ENCODE measurements around the gene ITGB7. TPM values are rescaled to one million over a fixed set of nuclear protein-coding genes. Genes with fewer than 3 reads are reported as not detected.
A peak's percentile ranks its signal among the peaks of the same experiment; 100 is the strongest.

The ITGB7 gene
- total and polyA plus RNA-seq, 9 of the 15 experiments (the other 6 are each of a cell fraction or from before 2014, with no cell fraction given), result 0.06 to 2.0 (median 0.67) TPM

GRCh38 chr12:53252349-53252916 lies 45.4 kb upstream of the ITGB7 start (continued):
- no peak for TF ChIP-seq RAD21 (CRISPR knock-in tag; conservative IDR thresholded peaks at IDR 0.05 in 1 of 2, IDR thresholded peaks at IDR 0.05 in 1 of 2)
- peak in 1 of 2 experiments; percentile 6; a peak in 1 of 4 replicates for TF ChIP-seq FOXK2 (conservative IDR thresholded peaks at IDR 0.05 in 1 of 2, IDR thresholded peaks at IDR 0.05 in 1 of 2; ENCODE audit: low read depth in 2 of 2)
- no peak for TF ChIP-seq MYNN (IDR thresholded peaks at IDR 0.05)
- TF ChIP-seq MYNN (CRISPR knock-in tag; IDR thresholded peaks at IDR 0.05), result no peak
- no peak for TF ChIP-seq ZNF780A (CRISPR knock-in tag; IDR thresholded peaks at IDR 0.05)
- TF ChIP-seq HDAC3 (IDR thresholded peaks at IDR 0.05; ENCODE audit: borderline replicate concordance, partially characterized antibody), result no peak

DNA sequence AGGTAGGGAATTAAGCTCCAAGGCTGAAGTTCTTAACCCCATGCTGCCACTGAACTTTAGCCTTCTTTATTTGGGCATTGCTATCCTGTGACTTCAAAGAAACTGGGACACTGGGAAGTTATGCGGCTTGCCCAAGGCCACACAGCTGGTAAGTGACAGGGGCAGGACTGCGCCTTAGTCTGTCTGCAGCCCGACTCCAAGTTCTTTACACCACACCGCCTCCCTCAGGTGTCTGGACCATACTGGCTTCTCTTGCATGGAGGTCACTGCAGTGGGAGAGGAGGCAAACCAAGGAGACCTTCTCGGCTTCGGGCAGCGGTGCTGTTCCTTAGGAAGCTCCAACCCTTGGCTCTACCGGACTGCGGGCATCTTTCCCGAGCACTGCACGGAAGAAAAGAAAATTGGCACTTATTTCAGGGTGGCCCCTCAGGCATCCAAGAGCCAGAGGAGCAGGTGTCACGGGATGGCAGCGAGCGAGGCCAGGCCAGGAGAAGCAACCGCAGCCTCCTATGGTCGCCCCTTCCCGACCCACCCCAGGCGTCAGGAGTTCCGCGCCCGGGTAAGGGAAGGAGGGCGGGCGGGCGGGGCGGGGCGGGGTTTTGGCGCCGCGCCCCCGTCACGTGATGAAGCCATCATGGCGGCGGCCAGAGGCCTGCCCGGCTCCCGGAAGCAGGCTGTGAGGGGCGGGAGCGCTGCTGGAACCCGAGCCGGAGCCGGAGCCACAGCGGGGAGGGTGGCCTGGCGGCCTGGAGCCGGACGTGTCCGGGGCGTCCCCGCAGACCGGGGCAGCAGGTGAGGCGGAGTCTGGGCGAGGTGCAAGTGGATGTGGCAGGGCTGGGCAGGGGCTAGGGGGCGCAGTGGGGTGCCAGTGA lies 44.7 kb upstream of the ITGB7 start:
- in situ Hi-C loops (cut with MboI) (no loop called here), intact Hi-C loops (cut with micrococcal nuclease) (loop anchor here (1.0 kb wide), 3 partner anchors 30 to 38 kb away; no protein-coding TSS in a partner anchor)
- H3K4me1 ChIP-seq (replicated peaks in 1 of 2; ENCODE audit: control insufficient read depth in 2 of 2, insufficient read depth in 2 of 2, low read length in 2 of 2), result peaks cover 23 to 29% of the 10 kb centered on the region in 2 experiments; a peak in 4 of 5 replicates
- H3K27me3 ChIP-seq (ENCODE audit: control insufficient read depth in 2 of 2, insufficient read depth in 2 of 2, low read length in 2 of 2), result no peaks in the 10 kb centered on the region
- DNase-seq (ENCODE audit: extremely low read depth in 1 of 4, low spot score in 3 of 4) (peak; percentile 85 to 94 (median 94)), ATAC-seq (peak; percentile 91), FAIRE-seq (peak; percentile 85)
- peak overlapping the region; percentile 87 for H2AFZ ChIP-seq (ENCODE audit: low read depth, low read length)
- H3K9me3 ChIP-seq (replicated peaks; ENCODE audit: control insufficient read depth, insufficient read depth, low read depth, low read length), result no peaks in the 10 kb centered on the region
- peaks cover 19% of the 10 kb centered on the region; the same call in 2 of the 3 replicates for H3K36me3 ChIP-seq (ENCODE audit: control insufficient read depth, insufficient read depth, low read length)
- peak overlapping the region; percentile 96 for H3K4me3 ChIP-seq
- peak overlapping the region; percentile 97 for H3K4me2 ChIP-seq (ENCODE audit: insufficient read depth, low read length)
- 0% methylated on average over 24 of the region's 51 CpGs for WGBS (ENCODE audit: insufficient coverage, low coverage, missing lambda C conversion rate)
- H3K79me2 ChIP-seq (ENCODE audit: control insufficient read depth, insufficient read depth, low read length), result peaks cover 27% of the 10 kb centered on the region
- H3K27ac ChIP-seq (ENCODE audit: extremely low read depth, low read depth, low read length), result peak overlapping the region; percentile 71
- POLR2A ChIA-PET, result interaction anchor here (0.7 to 3.0 kb wide), 7 partner anchors 9 to 60 kb away, joined by 3 to 9 read pairs (median 3); partner anchors contain the start of gene ESPL1
- H3K9me1 ChIP-seq (ENCODE audit: control insufficient read depth, insufficient read depth, low read length), result no peaks in the 10 kb centered on the region
- CTCF ChIA-PET (ENCODE audit: low intra/inter-chr PET ratio), result interaction anchor here (1.7 kb wide), 1 partner anchor 38 kb away, joined by 10 read pairs; no protein-coding TSS in a partner anchor
- H3K9ac ChIP-seq (ENCODE audit: insufficient read depth in 1 of 2, low read depth in 2 of 2, low read length in 2 of 2), result peak overlapping the region; percentile 81 to 98
- TSS peak; percentile 94 for BruUV-seq (replicated peaks)
- no peaks in the 10 kb centered on the region for H4K20me1 ChIP-seq (replicated peaks; ENCODE audit: control insufficient read depth, insufficient read depth, low read length)
- TF ChIP-seq TCF3 (CRISPR knock-in tag; IDR thresholded peaks at IDR 0.05) (no peak), ELF2 (CRISPR knock-in tag; IDR thresholded peaks at IDR 0.05) (peak; percentile 90), SNIP1 (IDR thresholded peaks at IDR 0.05; ENCODE audit: low read depth) (no peak), TGIF2 (CRISPR knock-in tag; IDR thresholded peaks at IDR 0.05) (no peak), MTA1 (IDR thresholded peaks at IDR 0.05; ENCODE audit: borderline replicate concordance) (no peak), ZNF445 (CRISPR knock-in tag; IDR thresholded peaks at IDR 0.05; ENCODE audit: low read depth) (no peak), HNRNPL (IDR thresholded peaks at IDR 0.05; ENCODE audit: low read depth, low read length) (no peak), NCOA2 (IDR thresholded peaks at IDR 0.05; ENCODE audit: partially characterized antibody in 2 of 2) (no peak), ZNF644 (tag; IDR thresholded peaks at IDR 0.05; ENCODE audit: low read depth) (no peak), ARNT (IDR thresholded peaks at IDR 0.05) (0 out of 4 replicates have a peak, but pooled peaks of 1 of the 2 experiments have one; percentile 15), FIP1L1 (IDR thresholded peaks at IDR 0.05; ENCODE audit: low read depth, low read length, poor library complexity, severe bottlenecking) (no peak), TAF9B (IDR thresholded peaks at IDR 0.05; ENCODE audit: partially characterized antibody) (no peak), BHLHE40 (IDR thresholded peaks at IDR 0.05; ENCODE audit: low read length) (peak; percentile 85)
